ENCODE measurements around the gene SERPINA3. TPM values are rescaled to one million over a fixed set of nuclear protein-coding genes. Genes with fewer than 3 reads are reported as not detected.

Gene SERPINA3
- total RNA-seq, 1 donor from 2014 or later, result 22.9 TPM

GRCh38 chr14:94656043-94656442 lies 43.9 kb downstream of the SERPINA3 start:
- no peak for ATAC-seq

GRCh38 chr14:94659256-94659655 lies 47.1 kb downstream of the SERPINA3 start:
- no peak for ATAC-seq

GRCh38 chr14:94659901-94660300 lies 47.7 kb downstream of the SERPINA3 start:
- no peak for ATAC-seq

- ATAC-seq, result no peak
These were observed 48.2 kb downstream of the SERPINA3 start for GRCh38 chr14:94660306-94660946.

GRCh38 chr14:94663538-94663937 lies 51.3 kb downstream of the SERPINA3 start:
- ATAC-seq, result no peak

- no peak for ATAC-seq
These were observed 51.9 kb downstream of the SERPINA3 start for GRCh38 chr14:94663965-94664704.

- no peak for ATAC-seq
These were observed 52.9 kb downstream of the SERPINA3 start for GRCh38 chr14:94665121-94665520.

GRCh38 chr14:94665544-94665943 lies 53.4 kb downstream of the SERPINA3 start:
- ATAC-seq, result no peak

GRCh38 chr14:94670692-94671285 lies 58.6 kb downstream of the SERPINA3 start:
- no peak for ATAC-seq

- ATAC-seq, result no peak
These were observed 59.8 kb downstream of the SERPINA3 start for GRCh38 chr14:94671870-94672444.

- no peak for ATAC-seq
These were observed 60.9 kb downstream of the SERPINA3 start for GRCh38 chr14:94673071-94673470.

Other genes starting within 250 kb of the SERPINA3 start
- gene SERPINA2, start 245.7 kb upstream of the SERPINA3 start, total RNA-seq, result not detected
- gene SERPINA1, start 223.8 kb upstream of the SERPINA3 start, total RNA-seq, result 4.3 TPM
- gene SERPINA11, start 159.6 kb upstream of the SERPINA3 start, total RNA-seq, result 0.40 TPM
- 0.12 TPM for gene SERPINA9, start 136.2 kb upstream of the SERPINA3 start, total RNA-seq
- gene SERPINA12, start 102.9 kb upstream of the SERPINA3 start, total RNA-seq, result not detected
- gene SERPINA4, start 50.9 kb upstream of the SERPINA3 start, total RNA-seq, result not detected
- gene SERPINA5, start 31.0 kb upstream of the SERPINA3 start, total RNA-seq, result 0.28 TPM
- 0.32 TPM for gene GSC, start 157.7 kb downstream of the SERPINA3 start, total RNA-seq

Measured in esophagus mucosa (tissue), 1 donor.